Stimulated activated CD4-positive, alpha-beta T cell treated with anti-CD3 and anti-CD28 coated beads, Interleukin-2, amount 100 ng/mL, for 24 hours (primary cell): ENCODE results near the gene REM2.

Source experiments
- DNase-seq, 2 donors: peaks; one replicate each; pipeline ENCODE4 v3.0.0-alpha.2; 2020

Gene REM2

GRCh38 chr14:22875748-22876319, 7.2 kb upstream of the REM2 start:
- DNase-seq, result no peak

- DNase-seq, result no peak
Observed at GRCh38 chr14:22877000-22877501, 6.0 kb upstream of the REM2 start.

DNA sequence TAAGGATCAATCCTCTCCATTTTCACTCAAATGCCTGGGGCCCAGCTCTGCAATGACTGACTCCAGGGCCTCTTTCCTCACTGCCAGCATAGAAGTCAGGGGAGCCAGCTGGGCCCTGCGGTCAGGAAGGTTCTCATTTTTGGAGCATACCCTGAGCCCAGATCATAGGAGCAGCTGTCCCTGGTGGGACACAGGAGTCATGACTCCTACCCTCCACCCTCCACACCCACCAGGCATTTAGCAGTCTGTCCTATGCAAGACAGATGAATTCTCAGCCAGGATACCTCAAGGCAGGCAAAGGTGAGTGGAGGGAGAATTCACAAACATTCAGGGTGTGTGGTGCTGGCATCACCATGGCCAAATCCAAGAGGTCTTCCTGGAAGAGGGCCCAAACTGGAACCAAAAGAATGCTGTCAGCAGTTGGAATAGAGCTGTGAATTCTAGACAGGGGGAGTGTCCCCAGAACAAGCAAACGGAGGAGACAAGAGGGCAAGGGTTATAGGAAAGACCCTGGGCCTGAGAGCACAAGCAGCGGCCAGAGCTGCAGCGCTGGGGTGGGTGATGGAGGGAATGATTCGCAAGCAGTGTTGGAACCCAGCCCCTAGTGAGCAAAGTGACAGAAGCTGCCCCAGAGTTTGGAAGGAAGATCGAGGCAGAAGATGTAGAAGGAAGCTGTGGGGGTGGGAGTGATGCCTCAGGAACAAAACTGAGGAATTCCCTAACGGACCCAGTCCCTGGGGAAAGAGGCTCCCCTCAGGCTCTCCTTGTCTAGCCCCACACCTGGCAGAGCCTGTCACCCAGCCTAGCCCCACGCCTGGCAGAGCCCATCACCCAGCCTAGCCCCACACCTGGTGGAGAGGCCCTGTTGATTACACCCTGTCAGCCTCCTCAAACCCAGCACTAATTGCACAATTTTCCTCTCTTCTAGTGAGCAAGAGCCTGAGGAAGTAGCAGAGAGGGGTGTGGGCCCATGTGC, 4.5 kb upstream of the REM2 start:
- DNase-seq, result no peak

DNA sequence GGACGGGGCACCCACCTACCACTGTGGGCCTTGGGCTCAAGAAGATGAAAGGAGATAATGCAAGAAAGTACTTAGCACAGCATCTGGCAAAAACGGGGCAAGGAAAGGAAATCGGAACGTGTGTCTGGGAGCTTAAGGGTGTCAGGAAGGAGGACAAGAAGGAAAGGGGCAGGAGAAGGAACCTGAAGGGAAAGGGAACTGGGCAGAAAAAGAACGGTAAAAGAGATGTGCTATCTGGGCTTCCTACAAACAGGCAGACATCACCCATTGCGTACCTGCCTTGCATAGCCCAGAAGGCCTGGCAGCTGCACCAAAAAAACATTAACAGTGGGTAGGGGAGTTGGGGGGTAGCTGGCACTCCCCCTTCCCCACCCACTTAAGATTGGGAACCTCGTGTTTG, 958 bp upstream of the REM2 start:
- no peak for DNase-seq

DNA sequence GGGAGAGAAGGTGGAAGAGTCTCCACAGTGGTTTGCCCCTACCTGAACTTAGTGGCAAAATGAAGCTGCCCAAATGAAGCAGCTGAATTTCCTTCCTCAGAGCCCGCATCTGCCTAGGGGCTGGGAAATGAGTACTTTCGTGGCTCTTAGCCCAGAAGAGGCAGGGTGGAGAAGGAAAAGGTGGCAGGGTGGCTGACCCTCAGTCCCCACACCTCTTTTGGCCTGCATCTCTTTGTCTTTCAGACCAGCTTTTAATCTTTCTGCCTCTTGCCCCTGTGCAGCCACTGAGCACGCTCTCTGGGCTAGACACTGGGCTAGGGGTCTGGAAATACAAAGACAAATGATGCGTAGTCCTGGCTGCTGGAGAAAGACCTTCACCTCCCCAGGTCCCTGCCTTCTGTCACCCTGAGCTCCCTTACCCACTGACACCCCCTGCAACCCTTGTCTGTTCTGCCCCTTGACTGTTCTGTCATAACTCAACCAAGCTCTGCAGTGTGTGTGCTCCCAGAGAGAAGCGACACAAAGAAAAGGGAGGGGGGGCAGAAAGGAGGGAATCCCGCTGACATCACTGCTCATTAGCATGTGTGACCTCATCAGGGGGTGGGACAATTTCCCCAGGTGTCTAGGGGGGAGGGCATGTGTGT, 371 bp upstream of the REM2 start:
- DNase-seq, result peak in 1 of 2 donors; percentile 43

DNA sequence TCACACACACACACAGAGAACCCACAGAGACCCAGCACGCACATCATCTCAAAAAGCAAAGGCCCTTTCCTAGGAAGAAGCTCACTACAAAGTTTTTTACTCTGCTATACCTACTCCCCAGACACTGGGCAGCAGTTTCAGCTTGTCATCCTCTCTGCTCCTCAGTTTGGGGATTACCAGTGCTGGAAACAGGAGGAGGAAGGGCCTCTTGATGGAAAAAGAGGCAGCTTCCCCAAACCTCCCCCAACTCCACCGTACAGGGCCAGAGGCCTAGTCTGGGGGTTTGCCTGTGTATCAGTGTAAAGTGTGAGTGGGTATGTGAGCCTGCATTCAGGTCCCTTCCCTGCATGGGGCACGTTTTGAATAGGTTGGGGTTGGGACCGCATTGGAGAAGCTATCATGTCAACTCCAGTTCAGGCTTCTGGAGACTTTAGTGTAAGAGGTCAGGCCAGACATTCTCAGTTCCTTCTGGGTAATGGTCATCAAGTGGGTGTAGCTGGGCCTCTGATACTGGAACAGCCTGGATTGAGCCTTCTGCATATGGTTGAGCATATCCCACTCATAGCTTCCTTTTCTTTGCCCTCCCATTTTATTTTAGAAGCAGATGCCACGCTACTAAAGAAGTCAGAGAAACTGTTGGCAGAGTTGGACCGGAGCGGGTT, 1.2 kb downstream of the REM2 start:
- no peak for DNase-seq

- no peak for DNase-seq
Observed at GRCh38 chr14:22884738-22885523, 1.9 kb downstream of the REM2 start.

DNA sequence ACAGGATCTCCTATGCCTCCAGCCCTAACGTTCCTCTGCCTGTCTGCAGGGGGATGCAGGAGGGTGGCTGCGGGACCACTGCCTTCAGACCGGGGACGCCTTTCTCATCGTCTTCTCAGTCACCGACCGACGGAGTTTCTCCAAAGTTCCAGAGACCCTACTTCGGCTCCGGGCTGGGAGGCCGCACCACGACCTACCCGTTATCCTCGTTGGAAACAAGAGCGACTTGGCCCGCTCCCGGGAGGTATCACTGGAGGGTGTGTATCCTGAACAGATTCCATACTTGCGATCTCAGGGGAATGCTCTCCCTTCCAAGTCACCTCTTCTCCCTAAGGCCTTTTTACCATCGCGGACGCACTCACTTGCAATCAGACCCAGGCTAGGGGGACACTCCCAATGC, 3.0 kb downstream of the REM2 start:
- no peak for DNase-seq

DNA sequence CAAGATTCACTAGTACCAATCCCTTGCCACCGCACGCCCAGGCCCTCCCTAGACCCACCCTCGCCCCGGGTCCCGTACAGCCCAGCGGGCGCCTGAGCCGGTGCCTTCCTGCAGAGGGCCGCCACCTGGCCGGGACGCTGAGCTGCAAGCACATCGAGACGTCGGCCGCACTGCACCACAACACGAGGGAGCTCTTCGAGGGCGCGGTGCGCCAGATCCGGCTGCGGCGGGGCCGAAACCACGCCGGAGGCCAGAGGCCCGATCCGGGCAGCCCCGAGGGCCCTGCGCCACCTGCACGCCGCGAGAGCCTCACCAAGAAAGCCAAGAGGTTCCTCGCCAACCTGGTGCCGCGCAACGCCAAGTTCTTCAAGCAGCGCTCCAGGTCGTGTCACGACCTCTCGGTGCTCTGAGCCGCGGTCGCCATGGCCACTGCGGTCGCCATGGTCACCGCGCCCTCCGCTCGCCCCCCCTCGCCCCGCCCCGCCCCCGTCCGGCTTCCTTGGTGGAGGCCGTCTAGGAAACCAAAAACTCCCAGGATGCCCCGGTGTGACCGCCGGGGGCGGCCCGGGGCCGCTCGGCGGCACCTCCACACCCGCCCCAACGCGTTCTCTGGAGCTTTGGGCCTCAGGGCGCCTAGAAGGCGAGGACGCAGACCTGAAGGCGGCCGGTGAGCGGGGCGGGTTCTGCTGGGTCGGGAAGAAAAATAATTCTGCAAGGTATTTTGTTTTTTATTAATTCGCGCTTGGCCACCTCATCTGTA, 3.7 kb downstream of the REM2 start:
- DNase-seq, result peak; percentile 66 to 73

DNA sequence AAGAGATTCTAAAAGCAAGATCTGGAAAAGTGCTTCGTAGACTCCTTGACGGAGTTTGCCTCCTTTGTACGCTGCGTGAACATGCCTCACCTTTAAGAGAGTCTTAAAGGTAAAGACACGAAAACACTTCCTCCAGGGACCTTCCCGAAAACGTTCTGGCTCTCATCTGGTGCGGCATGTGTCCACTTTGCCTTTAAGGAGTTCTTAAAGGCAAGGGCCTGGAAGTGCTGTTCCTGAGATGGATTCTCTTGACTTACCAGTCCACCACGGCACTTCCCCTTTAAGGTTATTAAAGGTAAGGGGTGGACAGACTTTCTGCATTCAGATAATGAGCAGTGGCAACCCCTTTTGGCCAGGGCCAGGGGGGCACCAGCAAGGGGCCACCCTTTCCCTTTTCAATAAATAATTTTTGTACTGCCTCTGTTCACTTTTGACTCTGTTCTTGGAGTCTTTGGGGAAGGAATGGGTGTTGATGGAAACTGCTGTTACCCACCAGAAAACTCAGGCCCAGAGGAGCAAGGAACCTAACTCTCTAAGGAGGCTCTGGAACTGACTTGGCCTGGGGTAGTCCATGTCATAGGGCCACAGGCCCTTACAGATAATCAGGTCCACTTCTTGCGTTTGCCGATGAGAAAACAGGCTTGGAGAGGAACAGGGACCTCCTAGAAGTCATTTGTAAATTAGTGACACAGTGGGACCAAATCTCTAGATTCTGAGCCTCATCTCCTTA, 4.4 kb downstream of the REM2 start:
- DNase-seq, result peak; percentile 28 to 38

GRCh38 chr14:22887990-22888378, 5.0 kb downstream of the REM2 start:
- DNase-seq, result peak; percentile 66

DNA sequence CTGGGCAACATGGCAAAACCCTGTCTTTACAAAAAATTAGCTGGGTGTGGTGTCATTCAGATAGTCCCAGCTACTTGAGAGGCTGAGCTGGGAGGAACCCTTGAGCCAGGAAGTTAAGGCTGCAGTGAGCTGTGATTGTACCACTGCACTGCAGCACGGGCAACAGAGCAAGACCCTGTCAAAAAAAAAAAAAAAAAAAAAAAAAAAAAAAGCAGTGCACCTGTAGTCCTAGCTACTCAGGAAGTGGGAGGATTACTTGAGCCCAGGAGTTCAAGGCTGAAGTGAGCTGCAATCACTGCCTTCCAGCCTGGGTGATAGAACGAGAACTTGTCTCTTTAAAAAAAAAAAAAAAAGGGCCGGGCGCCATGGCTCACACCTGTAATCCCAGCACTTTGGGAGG, 5.6 kb downstream of the REM2 start:
- no peak for DNase-seq

DNA sequence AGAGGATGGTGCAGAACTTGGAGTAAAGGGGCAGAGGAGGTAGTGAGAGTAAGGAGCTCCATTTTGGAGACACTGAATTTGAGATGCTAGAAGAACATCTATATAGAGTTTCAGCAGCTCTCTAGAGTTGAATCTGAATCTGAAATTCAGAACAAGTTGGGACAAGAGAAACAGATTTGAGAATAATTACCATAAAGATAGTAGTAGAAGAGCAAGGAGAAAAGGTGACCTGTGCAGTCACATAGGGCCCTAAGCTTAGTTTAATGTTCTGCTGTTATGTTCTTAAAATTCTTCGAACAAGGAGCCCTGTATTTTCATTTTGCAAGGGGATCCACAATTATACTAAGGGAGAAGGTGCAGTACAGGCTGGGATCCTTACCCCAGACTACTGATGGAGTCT, 7.4 kb downstream of the REM2 start:
- DNase-seq, result no peak

DNA sequence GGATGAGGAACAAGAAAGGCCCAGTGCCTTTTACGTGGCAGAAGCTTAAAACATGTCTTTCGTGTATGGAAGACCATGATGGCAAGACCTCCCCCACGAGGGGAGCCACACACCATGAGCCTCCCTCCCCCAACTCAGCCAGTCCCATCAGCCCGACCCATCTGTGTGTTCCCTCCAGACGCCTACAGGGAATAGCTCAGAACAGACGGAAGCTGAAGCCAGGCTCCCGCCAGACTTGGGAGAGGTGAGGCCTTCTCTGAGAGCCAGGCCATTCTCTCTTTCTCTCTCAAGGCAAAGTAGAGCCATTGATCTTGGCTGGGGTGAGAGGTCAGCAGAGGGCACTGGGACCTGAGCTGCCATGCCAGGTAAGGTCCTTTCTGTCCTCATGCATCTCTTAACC, 9.5 kb downstream of the REM2 start:
- no peak for DNase-seq

DNA sequence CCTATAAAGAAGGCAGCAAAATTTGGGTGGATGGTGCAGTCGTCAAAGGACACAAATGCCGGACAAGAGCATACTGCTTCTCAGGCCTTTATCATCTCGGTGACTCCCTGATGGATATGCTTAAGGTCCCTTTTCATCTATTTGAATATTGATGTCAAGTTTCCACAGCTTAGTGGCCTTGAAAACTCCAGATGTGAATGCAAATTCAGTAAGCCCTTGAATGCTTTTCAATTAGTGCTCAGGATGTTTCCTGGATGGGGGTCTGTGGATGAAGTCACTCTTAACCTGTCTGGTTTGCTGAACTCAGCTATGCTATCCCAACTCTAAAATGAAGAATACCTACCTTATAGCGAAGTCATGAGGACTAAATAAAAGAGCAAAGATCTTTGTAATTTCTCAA, 10.7 kb downstream of the REM2 start:
- no peak for DNase-seq

- no peak for DNase-seq
Observed at GRCh38 chr14:22895402-22895801, 12.4 kb downstream of the REM2 start.

GRCh38 chr14:22896356-22896755, 13.3 kb downstream of the REM2 start:
- no peak for DNase-seq

DNA sequence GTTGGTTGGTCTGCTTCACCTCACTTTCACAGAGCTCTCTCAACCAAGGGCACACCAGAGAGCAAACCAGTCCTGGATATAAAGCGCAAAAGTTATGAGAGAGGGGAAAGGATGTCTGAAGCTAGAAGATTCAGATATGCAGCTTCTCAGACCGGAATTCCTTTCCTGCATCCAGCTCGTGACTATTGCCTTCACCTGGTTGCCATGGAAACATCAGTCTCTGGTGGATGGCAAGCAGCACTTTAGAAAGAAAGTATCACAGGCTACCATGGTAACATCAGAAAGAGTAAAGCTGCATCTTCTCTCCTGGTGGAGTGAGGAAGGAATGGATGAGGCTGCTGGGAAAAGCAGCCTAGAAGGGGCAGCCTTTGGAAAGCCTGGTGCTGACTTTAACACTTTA, 13.7 kb downstream of the REM2 start:
- no peak for DNase-seq

GRCh38 chr14:22897357-22897756, 14.3 kb downstream of the REM2 start:
- DNase-seq, result no peak

- no peak for DNase-seq
Observed at GRCh38 chr14:22898302-22899090, 15.5 kb downstream of the REM2 start.
